GM18861 (cell line): ENCODE results near the gene GATAD2B.
"Not testable (repeated sequence)": the region's sequence is repeated elsewhere in the genome, so short reads cannot be mapped to it uniquely, and the experiment has no call there.

Experiments used
- ATAC-seq: cut with Tn5 transposase; IDR thresholded peaks from one replicate; pipeline ENCODE4 v1.9.1; 2021; ENCODE audit not compliant: unreplicated experiment

GATAD2B gene

GRCh38 chr1:153929981-153930948 lies 7.5 kb upstream of the GATAD2B start:
- ATAC-seq: no peak

GRCh38 chr1:153929426-153929825 lies 6.7 kb upstream of the GATAD2B start:
- no peak for ATAC-seq

- no peak for ATAC-seq
Observed at GRCh38 chr1:153928791-153929341, 6.1 kb upstream of the GATAD2B start.

DNA sequence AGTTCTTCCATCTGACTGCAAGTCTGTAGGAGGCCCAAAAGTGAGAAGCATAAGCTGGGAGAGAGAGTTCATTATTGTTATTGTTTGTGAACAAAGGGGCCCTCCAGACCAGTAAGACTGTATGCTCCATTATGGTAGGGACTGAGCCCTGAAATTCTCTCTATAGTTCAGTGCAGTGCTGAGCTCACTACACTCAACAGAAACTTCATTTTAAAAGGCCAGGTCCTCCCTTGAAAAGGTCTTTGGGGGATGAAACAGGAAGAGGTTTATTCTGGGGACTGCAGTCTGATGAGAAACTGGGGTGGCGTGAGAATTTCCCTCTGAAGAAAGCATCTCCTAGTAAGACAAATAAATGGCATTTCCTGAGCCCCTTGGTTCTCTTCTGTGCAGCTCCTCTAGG lies 5.5 kb upstream of the GATAD2B start:
- ATAC-seq: no peak

GRCh38 chr1:153926405-153926804 lies 3.6 kb upstream of the GATAD2B start:
- ATAC-seq: no peak

GRCh38 chr1:153922076-153922971 lies 448 bp downstream of the GATAD2B start:
- peak; percentile 16 for ATAC-seq

- ATAC-seq: no peak
Observed at GRCh38 chr1:153921803-153922075, 1.0 kb downstream of the GATAD2B start.

DNA sequence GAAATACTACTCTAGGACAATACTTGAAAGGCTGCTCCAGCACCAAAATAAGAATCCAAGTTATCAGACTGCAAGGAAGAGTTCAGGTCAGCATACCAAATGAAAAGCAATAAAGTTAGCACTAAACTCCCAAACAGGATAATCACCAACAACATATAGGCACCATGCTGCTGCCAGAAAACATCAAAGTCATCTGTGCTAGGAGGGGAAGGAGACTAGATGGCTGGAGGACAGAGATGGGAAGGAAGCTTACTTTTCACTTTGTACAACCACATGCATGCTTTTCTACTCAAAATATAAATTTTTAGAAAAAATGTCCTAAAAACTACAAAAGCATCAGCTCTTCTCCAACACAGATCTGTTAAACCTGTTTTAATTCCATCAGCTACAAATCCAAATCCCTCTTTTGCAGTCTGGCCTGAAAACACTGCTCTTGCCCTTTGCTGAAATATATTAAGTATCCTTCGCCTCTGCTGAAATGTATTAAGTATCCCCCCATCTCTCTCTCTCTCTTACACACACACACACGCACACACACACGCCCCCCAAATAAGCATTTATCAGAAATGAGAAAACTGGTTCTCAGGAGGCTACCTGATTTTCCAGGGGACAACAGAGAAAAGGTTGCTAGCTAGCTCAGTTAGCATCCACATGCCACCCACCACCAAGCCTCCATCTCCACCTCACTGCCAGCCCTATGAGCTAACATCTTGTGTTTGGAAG lies 1.5 kb downstream of the GATAD2B start:
- no peak for ATAC-seq

DNA sequence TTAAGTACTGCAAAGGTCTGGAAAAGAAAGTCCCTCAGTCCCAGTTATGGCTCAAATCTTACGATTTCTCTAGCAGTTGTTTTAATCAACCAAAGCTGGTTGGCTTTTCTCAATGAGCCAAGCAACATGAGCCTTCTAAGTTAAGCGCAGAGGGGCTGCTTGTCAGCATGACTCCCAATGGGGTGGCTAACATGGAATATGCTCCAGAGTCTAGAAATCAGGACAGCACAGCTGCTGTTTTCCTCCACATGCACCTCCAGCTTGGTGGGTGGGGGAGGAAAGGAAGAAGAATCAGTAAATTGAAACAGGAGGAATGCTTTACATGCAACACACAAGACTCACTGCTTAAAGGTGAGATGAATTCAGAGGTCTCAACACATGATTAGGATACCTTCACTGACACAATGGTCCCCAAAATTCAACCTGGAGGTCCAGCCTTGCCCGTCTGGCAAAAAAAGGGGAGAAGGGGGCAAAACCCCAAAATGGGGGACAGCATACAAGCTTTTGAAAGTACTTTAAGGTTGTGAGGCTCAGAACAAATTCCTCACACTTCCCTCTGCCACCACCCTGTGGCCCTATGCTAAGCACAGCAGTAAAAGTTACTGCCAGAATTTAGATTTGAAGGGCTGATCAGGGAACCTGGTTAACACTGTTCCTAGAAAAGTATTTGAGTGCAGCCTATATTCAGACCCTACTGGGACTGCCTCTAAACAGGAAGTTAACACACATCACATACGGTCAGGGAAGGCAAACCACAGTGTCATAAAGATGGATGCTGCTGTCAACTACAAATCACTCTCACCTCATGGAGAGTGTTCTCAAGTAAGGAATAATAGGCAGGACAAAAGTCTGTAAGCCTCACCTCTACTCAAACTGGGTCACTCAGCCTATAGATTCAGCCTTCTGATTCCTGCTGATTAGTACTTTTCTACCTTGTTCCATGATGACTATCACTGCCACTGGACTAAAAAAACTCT lies 2.6 kb downstream of the GATAD2B start:
- ATAC-seq: no peak

DNA sequence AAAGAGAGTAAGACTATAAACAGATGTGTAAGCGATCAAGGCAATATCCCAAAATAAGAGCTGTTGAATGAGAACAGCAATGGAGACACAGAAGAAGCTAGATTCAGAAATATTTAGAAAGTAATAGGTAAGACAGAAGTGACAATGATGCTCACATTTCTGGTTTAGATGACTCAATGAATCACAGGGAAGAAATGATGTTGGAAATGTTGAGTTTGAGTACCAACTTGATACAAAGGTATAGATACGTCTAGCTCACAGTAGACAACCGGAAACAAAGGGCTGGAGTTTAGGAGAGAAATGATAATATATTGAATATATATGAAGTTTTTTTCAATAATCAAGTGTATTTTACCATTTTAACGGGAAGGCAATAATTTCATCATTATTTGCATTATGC lies 6.5 kb downstream of the GATAD2B start:
- ATAC-seq: no peak

- no peak for ATAC-seq
Observed at GRCh38 chr1:153912349-153912748, 10.4 kb downstream of the GATAD2B start.

DNA sequence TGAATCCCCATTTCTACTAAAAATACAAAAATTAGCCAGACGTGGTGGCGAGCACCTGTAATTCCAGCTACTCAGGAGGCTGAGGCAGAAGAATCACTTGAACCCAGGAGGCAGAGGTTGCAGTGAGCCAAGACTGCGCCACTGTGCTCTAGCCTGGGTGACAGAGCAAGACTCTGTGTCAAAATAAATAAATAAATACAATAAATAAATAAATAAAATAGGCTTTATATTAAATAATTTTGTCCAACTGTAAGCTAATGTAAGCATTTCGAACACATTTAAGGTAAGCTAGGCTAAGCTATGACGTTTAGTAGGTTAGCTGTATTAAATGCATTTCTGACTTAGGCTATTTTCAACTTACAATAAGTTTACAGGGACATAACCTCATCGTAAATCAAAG lies 12.2 kb downstream of the GATAD2B start:
- not testable (repeated sequence) for ATAC-seq

DNA sequence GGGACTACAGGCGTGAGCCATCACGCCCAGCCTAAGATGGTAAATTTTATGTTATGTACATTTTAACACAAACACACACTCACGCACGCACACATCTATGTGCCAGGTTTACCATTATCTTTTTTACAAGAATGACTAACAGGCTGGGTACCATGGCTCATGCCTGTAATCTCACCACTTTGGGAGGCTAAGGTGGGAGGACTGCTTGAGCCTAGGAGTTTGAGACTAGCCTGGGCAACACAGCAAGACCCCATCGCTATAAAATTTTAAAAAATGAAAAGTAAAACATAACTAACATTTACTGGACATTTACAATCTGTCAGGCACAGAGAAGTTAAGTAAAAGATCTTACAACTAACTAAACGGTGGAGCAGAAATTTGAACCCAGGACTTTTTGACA lies 14.7 kb downstream of the GATAD2B start:
- ATAC-seq: no peak

- no peak for ATAC-seq
Observed at GRCh38 chr1:153907134-153907533, 15.6 kb downstream of the GATAD2B start.

DNA sequence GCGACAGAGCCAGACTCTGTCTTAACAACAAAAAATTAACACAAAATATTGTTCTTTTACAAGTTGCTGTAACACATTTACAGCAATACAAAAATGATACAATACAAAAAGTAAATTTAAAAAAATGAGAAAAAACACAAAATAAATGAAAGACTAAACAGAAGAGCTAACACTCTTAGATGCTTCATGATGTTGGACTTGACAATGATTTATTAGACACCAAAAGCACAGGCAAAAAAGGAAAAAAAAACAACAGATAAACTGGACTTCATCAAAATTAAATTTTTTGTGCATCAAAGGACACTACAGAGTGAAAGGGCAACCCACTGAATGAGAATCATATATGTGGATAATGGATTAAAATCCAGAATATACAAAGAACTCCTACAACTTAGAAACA lies 16.4 kb downstream of the GATAD2B start:
- no peak for ATAC-seq

DNA sequence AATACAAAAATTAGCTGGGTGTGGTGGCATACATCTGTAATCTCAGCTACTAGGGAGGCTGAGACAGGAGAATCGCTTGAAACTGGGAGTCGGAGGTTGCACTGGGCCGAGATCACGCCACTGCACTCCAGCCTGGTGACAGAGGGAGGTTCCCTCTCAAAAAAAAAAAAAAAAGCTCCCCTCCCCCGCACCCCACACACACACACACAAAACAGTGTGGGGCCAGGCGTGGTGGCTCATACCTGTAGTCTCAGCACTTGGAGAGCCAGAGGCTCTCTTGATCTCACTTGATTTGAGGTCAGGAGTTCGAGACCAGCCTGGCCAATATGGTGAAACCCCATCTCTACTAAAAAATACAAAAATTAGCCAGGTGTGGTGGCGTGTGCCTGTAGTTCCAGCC lies 16.9 kb downstream of the GATAD2B start:
- not testable (repeated sequence) for ATAC-seq

- no peak for ATAC-seq
Observed at GRCh38 chr1:153903841-153904455, 18.8 kb downstream of the GATAD2B start.

DNA sequence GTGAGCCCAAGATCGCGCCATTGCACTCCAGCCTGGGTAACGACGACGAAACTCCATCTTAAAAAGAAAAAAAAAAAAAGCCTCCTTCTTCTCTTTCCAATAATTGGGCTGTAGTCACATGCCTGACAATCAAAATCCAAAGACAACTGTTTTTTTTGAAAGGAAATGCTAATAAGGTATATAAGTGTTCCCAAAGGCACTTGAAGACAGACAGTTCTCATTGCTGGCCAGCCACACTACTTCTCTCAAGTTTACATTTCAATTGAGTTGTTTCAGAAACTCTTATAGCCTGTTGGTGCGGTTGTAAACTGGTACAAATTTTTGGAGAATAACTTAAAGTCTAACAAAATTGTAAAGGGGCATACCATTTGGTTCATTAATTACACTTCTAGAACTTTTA lies 23.3 kb downstream of the GATAD2B start:
- no peak for ATAC-seq

GRCh38 chr1:153895866-153896265 lies 26.9 kb downstream of the GATAD2B start:
- not testable (repeated sequence) for ATAC-seq
